Uterus (tissue), 4 donors: ENCODE results near the gene TRABD2B. TPM values are rescaled to one million over a fixed set of nuclear protein-coding genes. Genes with fewer than 3 reads are reported as not detected.

Experiments used
- DNase-seq, 2 donors: peaks; one replicate each; pipeline ENCODE4 v3.0.0-alpha.2; 2019 to 2020
- H3K27ac ChIP-seq, 2 donors: fragments of 200-600 bp; sonication (generic); 1 replicate in 1 of 2; 2 replicates in 1 of 2; pipeline ENCODE4 v1.5.1; 2016 to 2018
- H3K27me3 ChIP-seq, 2 donors: fragments of 200-600 bp; sonication (generic); one replicate each; pipeline ENCODE4 v1.5.1; 2018 to 2019; ENCODE audit warnings: control low read depth in 1 of 2
- H3K36me3 ChIP-seq, 2 donors: fragments of 200-600 bp; sonication (generic); one replicate each; pipeline ENCODE4 v1.5.1; 2019; ENCODE audit warnings: control low read depth in 1 of 2
- H3K4me1 ChIP-seq, 2 donors: fragments of 200-600 bp; sonication (generic); one replicate each; pipeline ENCODE4 v1.5.1; 2018 to 2019; ENCODE audit warnings: control low read depth in 1 of 2
- H3K4me3 ChIP-seq, 2 donors: fragments of 200-600 bp; sonication (generic); 1 replicate in 1 of 2; 2 replicates in 1 of 2; pipeline ENCODE4 v1.5.1; 2018 to 2019; ENCODE audit warnings: mild to moderate bottlenecking in 1 of 2
- H3K9me3 ChIP-seq, 2 donors: fragments of 200-600 bp; sonication (generic); one replicate each; pipeline ENCODE4 v1.5.1; 2019; ENCODE audit warnings: control low read depth in 1 of 2
- POLR2A ChIP-seq, 2 donors: fragments of 450-650 bp; IDR thresholded peaks; one replicate each; pipeline ENCODE4 v1.6.1; 2016; ENCODE audit warnings: antibody characterized with exemption in 2 of 2, mild to moderate bottlenecking in 1 of 2, moderate library complexity in 1 of 2
- intact Hi-C: fragments of 100-400 bp; cut with DNase I; formaldehyde crosslinking; loops from one replicate; pipeline ENCODE4 v1.15.1; 2023; ENCODE audit warnings: low total_unique reads
- total RNA-seq, 4 donors: library from RNA; depleted of rRNA in 3 of 4; stranded (reverse); fragments of >200 nt in 3 of 4; gene quantifications; one replicate each; pipeline versions ENCODE4 v1.1.0 to v1.2.4, GENCODE V29; 2014 to 2023
- TF ChIP-seq, protein P1 (sequence below), 4 experiments: fragments of 200-600 bp in 2 of 4; fragments of 450-650 bp in 2 of 4; sonication (generic) in 2 of 4; IDR thresholded peaks; one replicate each; pipeline ENCODE4 v1.5.1; 2016 to 2019; ENCODE audit warnings: antibody characterized with exemption in 4 of 4, mild to moderate bottlenecking in 2 of 4, moderate library complexity in 1 of 4
- donor health status: DM: yes; HTN: yes; CAD: no.

TRABD2B gene
- total RNA-seq, 4 donors from 2014 or later: under 0.01 to 1.6 (median 1.0) TPM

DNA sequence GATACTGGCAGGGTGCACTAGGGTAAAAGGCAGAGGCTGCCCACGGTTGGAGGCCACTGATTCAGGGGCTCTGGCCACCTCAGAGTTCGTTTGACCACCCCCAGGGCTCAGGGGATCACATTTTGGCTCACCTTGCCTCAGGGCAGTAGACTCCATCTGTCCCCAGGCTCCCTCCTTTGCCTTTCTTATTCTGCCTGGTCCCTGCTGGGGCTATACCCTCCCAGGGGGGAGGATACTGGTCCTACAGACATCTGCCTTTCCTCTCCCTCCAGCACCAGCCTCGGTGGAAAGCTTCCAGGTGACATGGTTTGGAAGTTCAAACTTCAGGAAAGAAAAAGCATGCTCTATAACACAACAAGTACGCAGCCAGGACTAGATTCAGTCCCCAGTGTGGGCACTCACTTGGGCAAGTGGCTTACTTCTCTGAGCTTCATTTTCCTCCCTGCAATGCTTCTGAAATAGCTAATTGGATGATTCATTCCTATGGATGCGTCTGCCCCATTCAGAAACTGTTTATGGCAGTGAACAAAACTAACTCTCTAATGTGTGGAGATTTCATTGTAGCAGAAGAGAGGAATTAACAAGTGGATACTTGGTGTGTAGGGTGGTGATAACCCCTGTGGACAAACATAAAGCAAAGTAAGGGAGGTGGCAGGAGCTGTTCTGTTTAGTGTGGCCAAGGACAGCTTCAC is 154.8 kb downstream of the TRABD2B start:
- no peaks in the 10 kb centered on the region for H3K9me3 ChIP-seq
- H3K4me3 ChIP-seq: no peak overlapping the region
- TF ChIP-seq, protein P1, sequence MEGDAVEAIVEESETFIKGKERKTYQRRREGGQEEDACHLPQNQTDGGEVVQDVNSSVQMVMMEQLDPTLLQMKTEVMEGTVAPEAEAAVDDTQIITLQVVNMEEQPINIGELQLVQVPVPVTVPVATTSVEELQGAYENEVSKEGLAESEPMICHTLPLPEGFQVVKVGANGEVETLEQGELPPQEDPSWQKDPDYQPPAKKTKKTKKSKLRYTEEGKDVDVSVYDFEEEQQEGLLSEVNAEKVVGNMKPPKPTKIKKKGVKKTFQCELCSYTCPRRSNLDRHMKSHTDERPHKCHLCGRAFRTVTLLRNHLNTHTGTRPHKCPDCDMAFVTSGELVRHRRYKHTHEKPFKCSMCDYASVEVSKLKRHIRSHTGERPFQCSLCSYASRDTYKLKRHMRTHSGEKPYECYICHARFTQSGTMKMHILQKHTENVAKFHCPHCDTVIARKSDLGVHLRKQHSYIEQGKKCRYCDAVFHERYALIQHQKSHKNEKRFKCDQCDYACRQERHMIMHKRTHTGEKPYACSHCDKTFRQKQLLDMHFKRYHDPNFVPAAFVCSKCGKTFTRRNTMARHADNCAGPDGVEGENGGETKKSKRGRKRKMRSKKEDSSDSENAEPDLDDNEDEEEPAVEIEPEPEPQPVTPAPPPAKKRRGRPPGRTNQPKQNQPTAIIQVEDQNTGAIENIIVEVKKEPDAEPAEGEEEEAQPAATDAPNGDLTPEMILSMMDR (IDR thresholded peaks at IDR 0.05): no peak
- TF ChIP-seq POLR2A (IDR thresholded peaks at IDR 0.05): no peak
- no peak for DNase-seq
- no peaks in the 10 kb centered on the region for H3K27me3 ChIP-seq
- H3K36me3 ChIP-seq: no peaks in the 10 kb centered on the region
- no peaks in the 10 kb centered on the region for H3K4me1 ChIP-seq
- intact Hi-C loops: no loop called here
- no peak overlapping the region for H3K27ac ChIP-seq

DNA sequence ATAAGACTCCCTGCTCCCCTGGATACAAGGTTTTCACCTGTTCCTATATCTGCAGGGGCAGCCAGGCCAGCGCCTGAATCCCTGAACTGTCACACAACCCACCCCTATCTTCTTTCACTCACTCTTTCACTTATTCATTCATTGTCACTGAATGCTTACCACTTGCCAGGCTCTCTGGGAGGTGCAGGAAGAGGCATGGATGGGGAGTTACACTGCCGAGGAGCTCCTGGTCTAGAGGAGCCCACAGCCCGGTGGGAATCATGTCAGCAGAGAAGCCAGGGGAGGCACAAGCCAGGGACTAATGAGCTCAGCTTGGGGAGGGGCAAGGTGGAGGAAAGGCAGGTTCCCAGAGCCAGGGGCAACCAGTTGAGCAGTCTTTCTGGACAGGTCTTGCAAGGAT is 155.8 kb downstream of the TRABD2B start:
- TF ChIP-seq, protein P1 (IDR thresholded peaks at IDR 0.05): no peak
- TF ChIP-seq POLR2A (IDR thresholded peaks at IDR 0.05): no peak

DNA sequence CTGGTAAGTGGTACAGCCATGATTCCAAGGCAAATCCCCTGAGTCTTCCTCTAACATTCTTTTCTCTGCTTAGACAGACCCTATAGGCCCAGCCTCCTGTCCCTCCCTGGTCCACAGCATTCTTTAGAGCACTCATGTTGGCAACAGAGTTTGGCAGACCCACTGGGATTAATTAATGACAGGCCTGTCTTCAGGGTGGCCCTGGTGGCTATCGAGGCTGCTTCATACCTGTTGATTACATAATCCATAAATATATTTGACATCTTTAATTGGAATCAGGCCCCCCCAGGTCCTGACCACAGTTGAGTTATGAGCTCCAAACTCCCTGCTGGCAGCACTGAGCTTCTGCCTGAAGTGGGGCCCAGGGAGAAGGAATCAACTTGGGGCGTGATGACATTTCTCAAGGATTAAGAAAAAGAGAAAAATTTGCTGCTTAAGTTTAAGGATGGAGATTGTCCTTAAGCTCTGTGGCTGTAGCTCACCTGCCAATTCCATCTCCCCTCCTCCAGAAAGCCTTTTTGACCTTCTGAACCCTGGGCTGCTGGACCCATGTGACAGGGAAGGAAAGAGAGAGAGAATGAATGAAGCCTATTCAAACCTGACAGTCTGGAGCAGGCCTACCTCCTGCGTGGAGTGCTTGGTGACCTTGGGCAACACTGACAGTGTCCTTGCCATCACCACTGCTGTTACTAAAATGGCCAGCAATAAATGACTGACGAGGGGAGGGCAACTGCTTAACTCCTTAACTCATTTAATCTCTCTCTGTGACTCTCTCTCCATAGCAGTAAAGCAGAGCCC is 156.6 kb downstream of the TRABD2B start:
- no peak for TF ChIP-seq POLR2A (IDR thresholded peaks at IDR 0.05)
- TF ChIP-seq, protein P1 (IDR thresholded peaks at IDR 0.05): no peak
- no peaks in the 10 kb centered on the region for H3K4me1 ChIP-seq
- no peaks in the 10 kb centered on the region for H3K36me3 ChIP-seq
- H3K9me3 ChIP-seq: no peaks in the 10 kb centered on the region
- no peak overlapping the region for H3K27ac ChIP-seq
- H3K4me3 ChIP-seq: no peak overlapping the region
- no peaks in the 10 kb centered on the region for H3K27me3 ChIP-seq
- DNase-seq: no peak
- intact Hi-C loops: no loop called here

More for the DNA sequence above, 155.8 kb downstream of the TRABD2B start:
- Histone ChIP-seq H3K27me3 (no peaks in the 10 kb centered on the region), H3K4me1 (no peaks in the 10 kb centered on the region), H3K27ac (no peak overlapping the region), H3K4me3 (no peak overlapping the region), H3K36me3 (no peaks in the 10 kb centered on the region), H3K9me3 (no peaks in the 10 kb centered on the region)
- intact Hi-C loops: no loop called here
- DNase-seq: no peak

- no peak for DNase-seq
- Histone ChIP-seq H3K4me1 (no peaks in the 10 kb centered on the region), H3K27me3 (no peaks in the 10 kb centered on the region), H3K4me3 (no peak overlapping the region), H3K36me3 (no peaks in the 10 kb centered on the region), H3K27ac (no peak overlapping the region), H3K9me3 (peaks cover 0 to 10% of the 10 kb centered on the region in 2 donors)
- intact Hi-C loops: no loop called here
- TF ChIP-seq, protein P1 (IDR thresholded peaks at IDR 0.05): no peak
- TF ChIP-seq POLR2A (IDR thresholded peaks at IDR 0.05): no peak
Measured at GRCh38 chr1:47839433-47839760, 157.8 kb downstream of the TRABD2B start.
